ENCODE data around the gene PRSS48. TPM values are rescaled to one million over a fixed set of nuclear protein-coding genes. Genes with fewer than 3 reads are reported as not detected.

Gene PRSS48
- total and polyA plus RNA-seq, 4 donors: 0.64 TPM; not detected in 3

GRCh38 chr4:151291485-151291884 lies 14.5 kb downstream of the PRSS48 start:
- H3K36me3 ChIP-seq (ENCODE audit: control insufficient read depth in 4 of 4, insufficient read depth in 3 of 4, low read depth in 1 of 4, low read length in 3 of 4): peaks cover 0 to 1% (median 0%) of the 10 kb centered on the region in 4 donors
- no peak for TF ChIP-seq HNF4A (conservative IDR thresholded peaks at IDR 0.05)
- TF ChIP-seq RXRA (IDR thresholded peaks at IDR 0.05): no peak
- TF ChIP-seq JUND (IDR thresholded peaks at IDR 0.05): no peak
- TF ChIP-seq GABPA (IDR thresholded peaks at IDR 0.05 in 1 of 2, conservative IDR thresholded peaks at IDR 0.05 in 1 of 2): no peak
- no peak for TF ChIP-seq TAF1 (conservative IDR thresholded peaks at IDR 0.05)
- no peak for TF ChIP-seq REST (IDR thresholded peaks at IDR 0.05)
- no peak for TF ChIP-seq YY1 (IDR thresholded peaks at IDR 0.05)
- TF ChIP-seq RAD21 (IDR thresholded peaks at IDR 0.05): no peak
- no peak for TF ChIP-seq ATF3 (IDR thresholded peaks at IDR 0.05)
- H3K9me3 ChIP-seq (ENCODE audit: control insufficient read depth in 4 of 4, low read length in 3 of 4): no peaks in the 10 kb centered on the region
- H3K27ac ChIP-seq (ENCODE audit: low read depth in 1 of 2, low read length in 2 of 2): no peak overlapping the region
- no peak overlapping the region for H3K9ac ChIP-seq (ENCODE audit: low read depth in 1 of 2, low read length in 2 of 2)
- peaks cover 0 to 22% (median 16%) of the 10 kb centered on the region in 4 donors for H3K4me1 ChIP-seq (ENCODE audit: control insufficient read depth in 4 of 4, insufficient read depth in 4 of 4, low read length in 3 of 4)
- DNase-seq (ENCODE audit: low spot score): no peak
- 66% methylated on average over 1 of the region's 1 CpG for WGBS
- H3K27me3 ChIP-seq (ENCODE audit: control insufficient read depth in 4 of 4, insufficient read depth in 4 of 4, low read length in 3 of 4): no peaks in the 10 kb centered on the region
- no peak overlapping the region for H3K4me3 ChIP-seq (ENCODE audit: low read depth in 1 of 3, low read length in 3 of 3)

- peaks cover 0 to 24% (median 17%) of the 10 kb centered on the region in 4 donors for H3K4me1 ChIP-seq (ENCODE audit: control insufficient read depth in 4 of 4, insufficient read depth in 4 of 4, low read length in 3 of 4)
- TF ChIP-seq HNF4A (conservative IDR thresholded peaks at IDR 0.05) (no peak), EGR1 (IDR thresholded peaks at IDR 0.05; ENCODE audit: low read depth in 2 of 2) (no peak), GABPA (IDR thresholded peaks at IDR 0.05 in 1 of 2, conservative IDR thresholded peaks at IDR 0.05 in 1 of 2) (no peak), FOXA2 (IDR thresholded peaks at IDR 0.05) (no peak), NR2F2 (IDR thresholded peaks at IDR 0.05) (no peak), CTCF (IDR thresholded peaks at IDR 0.05; ENCODE audit: low read depth, low read length, missing input control) (no peak)
- H3K9ac ChIP-seq (ENCODE audit: low read depth in 1 of 2, low read length in 2 of 2): no peak overlapping the region
- H3K27ac ChIP-seq (ENCODE audit: low read depth in 1 of 2, low read length in 2 of 2): no peak overlapping the region
- DNase-seq (ENCODE audit: low spot score): no peak
- WGBS: over 99% methylated on average over 2 of the region's 2 CpGs
- H3K9me3 ChIP-seq (ENCODE audit: control insufficient read depth in 4 of 4, low read length in 3 of 4): no peaks in the 10 kb centered on the region
- H3K4me3 ChIP-seq (ENCODE audit: low read depth in 1 of 3, low read length in 3 of 3): no peak overlapping the region
- H3K36me3 ChIP-seq (ENCODE audit: control insufficient read depth in 4 of 4, insufficient read depth in 3 of 4, low read depth in 1 of 4, low read length in 3 of 4): peaks cover 0 to 1% (median 0%) of the 10 kb centered on the region in 4 donors
- H3K27me3 ChIP-seq (ENCODE audit: control insufficient read depth in 4 of 4, insufficient read depth in 4 of 4, low read length in 3 of 4): no peaks in the 10 kb centered on the region
These were observed 15.1 kb downstream of the PRSS48 start for GRCh38 chr4:151292038-151292437.

Data from liver (tissue), 9 donors.